ENCODE results near the gene HNRNPA2B1.
"Not testable (repeated sequence)": the region's sequence is repeated elsewhere in the genome, so short reads cannot be mapped to it uniquely, and the experiment has no call there.

The HNRNPA2B1 gene

GRCh38 chr7:26182706-26183105 is 17.8 kb downstream of the HNRNPA2B1 start:
- no peak overlapping the region for H2AFZ ChIP-seq (ENCODE audit: low read length, unreplicated experiment)
- H3K27me3 ChIP-seq (ENCODE audit: insufficient read depth, low read length): no peaks in the 10 kb centered on the region
- peaks cover 5% of the 10 kb centered on the region; the same call in 1 of the 2 replicates for H3K36me3 ChIP-seq (ENCODE audit: insufficient read depth, low read length)
- H3K4me1 ChIP-seq (ENCODE audit: control insufficient read depth, insufficient read depth, low read length, unreplicated experiment): peaks cover 9% of the 10 kb centered on the region
- no peak overlapping the region for H3K4me3 ChIP-seq (ENCODE audit: low read depth, low read length)
- H3K27ac ChIP-seq (ENCODE audit: low read depth, low read length): no peak overlapping the region
- H3K79me2 ChIP-seq (ENCODE audit: control insufficient read depth, insufficient read depth, low read length, unreplicated experiment): no peaks in the 10 kb centered on the region

- H3K4me3 ChIP-seq (ENCODE audit: low read depth, low read length): no peak overlapping the region
- H2AFZ ChIP-seq (ENCODE audit: low read length, unreplicated experiment): no peak overlapping the region
- H3K4me1 ChIP-seq (ENCODE audit: control insufficient read depth, insufficient read depth, low read length, unreplicated experiment): peaks cover 7% of the 10 kb centered on the region
- H3K79me2 ChIP-seq (ENCODE audit: control insufficient read depth, insufficient read depth, low read length, unreplicated experiment): no peaks in the 10 kb centered on the region
- no peak overlapping the region for H3K27ac ChIP-seq (ENCODE audit: low read depth, low read length)
- no peaks in the 10 kb centered on the region for H3K27me3 ChIP-seq (ENCODE audit: insufficient read depth, low read length)
- peaks cover 1% of the 10 kb centered on the region; the same call in 1 of the 2 replicates for H3K36me3 ChIP-seq (ENCODE audit: insufficient read depth, low read length)
Measured at GRCh38 chr7:26182283-26182682, 18.3 kb downstream of the HNRNPA2B1 start.

- H3K4me3 ChIP-seq (ENCODE audit: low read depth, low read length): no peak overlapping the region
- no peaks in the 10 kb centered on the region for H3K27me3 ChIP-seq (ENCODE audit: insufficient read depth, low read length)
- no peaks in the 10 kb centered on the region for H3K79me2 ChIP-seq (ENCODE audit: control insufficient read depth, insufficient read depth, low read length, unreplicated experiment)
- no peak overlapping the region for H2AFZ ChIP-seq (ENCODE audit: low read length, unreplicated experiment)
- peaks cover 7% of the 10 kb centered on the region for H3K4me1 ChIP-seq (ENCODE audit: control insufficient read depth, insufficient read depth, low read length, unreplicated experiment)
- H3K27ac ChIP-seq (ENCODE audit: low read depth, low read length): no peak overlapping the region
- no peaks in the 10 kb centered on the region for H3K36me3 ChIP-seq (ENCODE audit: insufficient read depth, low read length)
Measured at GRCh38 chr7:26181474-26182227, 18.9 kb downstream of the HNRNPA2B1 start.

- Histone ChIP-seq H2AFZ (ENCODE audit: low read length, unreplicated experiment) (no peak overlapping the region), H3K27me3 (ENCODE audit: insufficient read depth, low read length) (no peaks in the 10 kb centered on the region), H3K27ac (ENCODE audit: low read depth, low read length) (no peak overlapping the region), H3K4me1 (ENCODE audit: control insufficient read depth, insufficient read depth, low read length, unreplicated experiment) (peaks cover 7% of the 10 kb centered on the region), H3K4me3 (ENCODE audit: low read depth, low read length) (no peak overlapping the region), H3K36me3 (ENCODE audit: insufficient read depth, low read length) (no peaks in the 10 kb centered on the region), H3K79me2 (ENCODE audit: control insufficient read depth, insufficient read depth, low read length, unreplicated experiment) (no peaks in the 10 kb centered on the region)
Measured at GRCh38 chr7:26180792-26181198, 19.8 kb downstream of the HNRNPA2B1 start.

GRCh38 chr7:26179826-26180497 is 20.6 kb downstream of the HNRNPA2B1 start:
- H3K4me3 ChIP-seq (ENCODE audit: low read depth, low read length): no peak overlapping the region
- H3K27ac ChIP-seq (ENCODE audit: low read depth, low read length): no peak overlapping the region
- H3K36me3 ChIP-seq (ENCODE audit: insufficient read depth, low read length): no peaks in the 10 kb centered on the region
- no peaks in the 10 kb centered on the region for H3K27me3 ChIP-seq (ENCODE audit: insufficient read depth, low read length)
- H2AFZ ChIP-seq (ENCODE audit: low read length, unreplicated experiment): no peak overlapping the region
- peaks cover 7% of the 10 kb centered on the region for H3K4me1 ChIP-seq (ENCODE audit: control insufficient read depth, insufficient read depth, low read length, unreplicated experiment)
- no peaks in the 10 kb centered on the region for H3K79me2 ChIP-seq (ENCODE audit: control insufficient read depth, insufficient read depth, low read length, unreplicated experiment)

GRCh38 chr7:26179422-26179821 is 21.1 kb downstream of the HNRNPA2B1 start:
- Histone ChIP-seq H3K79me2 (ENCODE audit: control insufficient read depth, insufficient read depth, low read length, unreplicated experiment) (no peaks in the 10 kb centered on the region), H2AFZ (ENCODE audit: low read length, unreplicated experiment) (no peak overlapping the region), H3K27me3 (ENCODE audit: insufficient read depth, low read length) (no peaks in the 10 kb centered on the region), H3K27ac (ENCODE audit: low read depth, low read length) (no peak overlapping the region), H3K4me1 (ENCODE audit: control insufficient read depth, insufficient read depth, low read length, unreplicated experiment) (peaks cover 7% of the 10 kb centered on the region), H3K36me3 (ENCODE audit: insufficient read depth, low read length) (no peaks in the 10 kb centered on the region), H3K4me3 (ENCODE audit: low read depth, low read length) (no peak overlapping the region)

- Histone ChIP-seq H3K79me2 (ENCODE audit: control insufficient read depth, insufficient read depth, low read length, unreplicated experiment) (no peaks in the 10 kb centered on the region), H3K27ac (ENCODE audit: low read depth, low read length) (no peak overlapping the region), H3K4me3 (ENCODE audit: low read depth, low read length) (no peak overlapping the region), H3K4me1 (ENCODE audit: control insufficient read depth, insufficient read depth, low read length, unreplicated experiment) (no peaks in the 10 kb centered on the region), H3K27me3 (ENCODE audit: insufficient read depth, low read length) (no peaks in the 10 kb centered on the region), H2AFZ (ENCODE audit: low read length, unreplicated experiment) (no peak overlapping the region), H3K36me3 (ENCODE audit: insufficient read depth, low read length) (no peaks in the 10 kb centered on the region)
Measured at GRCh38 chr7:26178272-26178960, 22.1 kb downstream of the HNRNPA2B1 start.

- not testable (repeated sequence) for H3K27ac ChIP-seq (ENCODE audit: low read depth, low read length); H3K4me3 ChIP-seq (ENCODE audit: low read depth, low read length); H3K79me2 ChIP-seq (ENCODE audit: control insufficient read depth, insufficient read depth, low read length, unreplicated experiment); H2AFZ ChIP-seq (ENCODE audit: low read length, unreplicated experiment); H3K36me3 ChIP-seq (ENCODE audit: insufficient read depth, low read length); H3K27me3 ChIP-seq (ENCODE audit: insufficient read depth, low read length); H3K4me1 ChIP-seq (ENCODE audit: control insufficient read depth, insufficient read depth, low read length, unreplicated experiment)
Measured at GRCh38 chr7:26177269-26177668, 23.3 kb downstream of the HNRNPA2B1 start.

GRCh38 chr7:26176696-26177095 is 23.9 kb downstream of the HNRNPA2B1 start:
- not testable (repeated sequence) for H3K79me2 ChIP-seq (ENCODE audit: control insufficient read depth, insufficient read depth, low read length, unreplicated experiment); H3K27ac ChIP-seq (ENCODE audit: low read depth, low read length); H3K27me3 ChIP-seq (ENCODE audit: insufficient read depth, low read length); H3K4me1 ChIP-seq (ENCODE audit: control insufficient read depth, insufficient read depth, low read length, unreplicated experiment); H2AFZ ChIP-seq (ENCODE audit: low read length, unreplicated experiment); H3K36me3 ChIP-seq (ENCODE audit: insufficient read depth, low read length); H3K4me3 ChIP-seq (ENCODE audit: low read depth, low read length)

- H2AFZ ChIP-seq (ENCODE audit: low read length, unreplicated experiment); H3K27ac ChIP-seq (ENCODE audit: low read depth, low read length); H3K27me3 ChIP-seq (ENCODE audit: insufficient read depth, low read length); H3K4me1 ChIP-seq (ENCODE audit: control insufficient read depth, insufficient read depth, low read length, unreplicated experiment); H3K79me2 ChIP-seq (ENCODE audit: control insufficient read depth, insufficient read depth, low read length, unreplicated experiment); H3K36me3 ChIP-seq (ENCODE audit: insufficient read depth, low read length); H3K4me3 ChIP-seq (ENCODE audit: low read depth, low read length): not testable (repeated sequence)
Measured at GRCh38 chr7:26175903-26176302, 24.6 kb downstream of the HNRNPA2B1 start.
